ENCODE results near the gene PCF11. TPM values are rescaled to one million over a fixed set of nuclear protein-coding genes. Genes with fewer than 3 reads are reported as not detected.

Gene PCF11
- total and polyA plus RNA-seq, 12 donors, result 20.2 to 62.8 (median 46.9) TPM

DNA sequence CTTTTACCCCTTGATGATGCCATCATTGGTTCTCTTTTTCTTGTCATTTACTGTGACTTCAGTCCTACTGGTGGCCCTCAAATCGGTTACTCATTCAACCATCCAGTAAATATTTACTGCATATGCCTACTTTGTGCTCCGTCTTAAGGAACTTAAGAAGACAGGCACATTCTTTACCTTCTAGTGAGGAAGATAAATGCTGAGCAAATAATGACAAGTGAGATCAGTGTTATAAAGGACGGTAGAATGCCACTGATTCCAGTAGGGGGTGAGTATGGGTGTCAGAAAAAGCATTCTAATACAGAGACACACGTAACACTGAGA is 38.2 kb downstream of the PCF11 start:
- Histone ChIP-seq H3K4me1 (replicated peaks in 1 of 2) (peaks cover 22 to 40% of the 10 kb centered on the region in 2 donors), H3K9me3 (replicated peaks in 1 of 3) (no peaks in the 10 kb centered on the region), H3K36me3 (replicated peaks in 1 of 2) (peaks cover 0 to 21% of the 10 kb centered on the region in 2 donors), H3K27ac (peak overlapping the region; percentile 72 to 97 (median 90)), H3K27me3 (no peaks in the 10 kb centered on the region), H3K4me3 (peak overlapping the region in 3 of 4 donors; percentile 54 to 80 (median 58))
- intact Hi-C loops (cut with DNase I), result no loop called here
- no peak for TF ChIP-seq POLR2A (IDR thresholded peaks at IDR 0.05)
- TF ChIP-seq, protein P1, sequence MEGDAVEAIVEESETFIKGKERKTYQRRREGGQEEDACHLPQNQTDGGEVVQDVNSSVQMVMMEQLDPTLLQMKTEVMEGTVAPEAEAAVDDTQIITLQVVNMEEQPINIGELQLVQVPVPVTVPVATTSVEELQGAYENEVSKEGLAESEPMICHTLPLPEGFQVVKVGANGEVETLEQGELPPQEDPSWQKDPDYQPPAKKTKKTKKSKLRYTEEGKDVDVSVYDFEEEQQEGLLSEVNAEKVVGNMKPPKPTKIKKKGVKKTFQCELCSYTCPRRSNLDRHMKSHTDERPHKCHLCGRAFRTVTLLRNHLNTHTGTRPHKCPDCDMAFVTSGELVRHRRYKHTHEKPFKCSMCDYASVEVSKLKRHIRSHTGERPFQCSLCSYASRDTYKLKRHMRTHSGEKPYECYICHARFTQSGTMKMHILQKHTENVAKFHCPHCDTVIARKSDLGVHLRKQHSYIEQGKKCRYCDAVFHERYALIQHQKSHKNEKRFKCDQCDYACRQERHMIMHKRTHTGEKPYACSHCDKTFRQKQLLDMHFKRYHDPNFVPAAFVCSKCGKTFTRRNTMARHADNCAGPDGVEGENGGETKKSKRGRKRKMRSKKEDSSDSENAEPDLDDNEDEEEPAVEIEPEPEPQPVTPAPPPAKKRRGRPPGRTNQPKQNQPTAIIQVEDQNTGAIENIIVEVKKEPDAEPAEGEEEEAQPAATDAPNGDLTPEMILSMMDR (IDR thresholded peaks at IDR 0.05), result no peak
- DNase-seq, result no peak
- 31 to 39% (median 37%) methylated on average over 4 of the region's 4 CpGs for WGBS, 4 donors

DNA sequence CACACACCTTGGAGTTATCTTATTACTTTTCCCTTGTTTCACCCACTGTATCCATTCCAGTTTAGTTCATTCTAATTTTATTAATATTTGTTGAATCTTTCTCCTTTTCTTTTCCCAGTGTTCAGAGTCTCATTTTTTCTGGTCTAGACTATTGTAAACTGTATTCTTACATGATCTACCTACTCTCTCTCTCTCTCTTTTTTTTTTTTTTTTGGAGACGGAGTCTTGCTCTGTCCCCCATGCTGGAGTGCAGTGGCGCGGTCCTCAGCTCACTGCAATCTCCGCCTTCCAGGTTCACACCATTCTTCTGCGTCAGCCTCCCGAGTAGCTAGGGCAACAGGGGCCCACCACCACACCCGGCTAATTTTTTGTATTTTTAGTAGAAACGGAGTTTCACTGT is 38.7 kb downstream of the PCF11 start:
- H3K4me3 ChIP-seq, result peak overlapping the region in 1 of 4 donors; percentile 58

GRCh38 chr11:83200035-83200434 is 43.1 kb downstream of the PCF11 start:
- no peaks in the 10 kb centered on the region for H3K9me3 ChIP-seq (replicated peaks in 1 of 3)
- peaks cover 6 to 24% of the 10 kb centered on the region in 2 donors for H3K4me1 ChIP-seq (replicated peaks in 1 of 2)
- intact Hi-C loops (cut with DNase I), result no loop called here
- H3K36me3 ChIP-seq (replicated peaks in 1 of 2), result no peaks in the 10 kb centered on the region
- TF ChIP-seq POLR2A (IDR thresholded peaks at IDR 0.05), result no peak
- TF ChIP-seq, protein P1 (IDR thresholded peaks at IDR 0.05), result no peak
- H3K27me3 ChIP-seq, result no peaks in the 10 kb centered on the region
- H3K4me3 ChIP-seq, result no peak overlapping the region
- H3K27ac ChIP-seq, result no peak overlapping the region
- WGBS, 4 donors, result 90 to 100% (median 97%) methylated on average over 1 of the region's 1 CpG
- DNase-seq, result no peak

More for the DNA sequence above, 38.7 kb downstream of the PCF11 start:
- WGBS, 4 donors, result 94 to 97% (median 96%) methylated on average over 8 of the region's 8 CpGs
- no peaks in the 10 kb centered on the region for H3K9me3 ChIP-seq (replicated peaks in 1 of 3)
- H3K27ac ChIP-seq, result peak overlapping the region in 1 of 5 donors; percentile 97
- H3K27me3 ChIP-seq, result no peaks in the 10 kb centered on the region
- H3K4me1 ChIP-seq (replicated peaks in 1 of 2), result peaks cover 22 to 40% of the 10 kb centered on the region in 2 donors
- intact Hi-C loops (cut with DNase I), result no loop called here
- peaks cover 0 to 16% of the 10 kb centered on the region in 2 donors for H3K36me3 ChIP-seq (replicated peaks in 1 of 2)
- no peak for DNase-seq
- no peak for TF ChIP-seq POLR2A (IDR thresholded peaks at IDR 0.05)
- TF ChIP-seq, protein P1 (IDR thresholded peaks at IDR 0.05), result no peak

- no peaks in the 10 kb centered on the region for H3K4me1 ChIP-seq (replicated peaks in 1 of 2)
- WGBS, 4 donors, result 90 to 95% (median 93%) methylated on average over 3 of the region's 3 CpGs
- H3K27me3 ChIP-seq, result no peaks in the 10 kb centered on the region
- H3K4me3 ChIP-seq, result no peak overlapping the region
- H3K36me3 ChIP-seq (replicated peaks in 1 of 2), result peaks cover 0 to 27% of the 10 kb centered on the region in 2 donors
- no peaks in the 10 kb centered on the region for H3K9me3 ChIP-seq (replicated peaks in 1 of 3)
- no peak overlapping the region for H3K27ac ChIP-seq
- no peak for DNase-seq
- intact Hi-C loops (cut with DNase I), result no loop called here
- TF ChIP-seq, protein P1 (IDR thresholded peaks at IDR 0.05), result no peak
- TF ChIP-seq POLR2A (IDR thresholded peaks at IDR 0.05), result no peak
Observed at GRCh38 chr11:83205608-83206185, 48.8 kb downstream of the PCF11 start.

All from adrenal gland (tissue), 12 donors.